H1 (cell line): ENCODE results near the gene KLF2.

Source experiments
- CTCF ChIP-seq, 3 experiments: IDR thresholded peaks; 1 replicate in 2 of 3; 2 replicates in 1 of 3; pipeline versions ENCODE4 v1.5.1 to v1.6.1; 2011; ENCODE audit warnings: low read length in 3 of 3, mild to moderate bottlenecking in 3 of 3, inconsistent platforms in 2 of 3, low read depth in 1 of 3, moderate library complexity in 1 of 3; ENCODE audit not compliant: insufficient read depth in 1 of 3; ENCODE audit errors: control extremely low read depth in 1 of 3
- EP300 ChIP-seq, 2 experiments: IDR thresholded peaks; 1 replicate in 1 of 2; 2 replicates in 1 of 2; pipeline ENCODE4 v1.6.1; 2011 to 2012; ENCODE audit warnings: low read depth in 2 of 2, low read length in 2 of 2, mild to moderate bottlenecking in 2 of 2, borderline replicate concordance in 1 of 2, inconsistent platforms in 1 of 2, moderate library complexity in 1 of 2
- EZH2 ChIP-seq: fragments of 200-600 bp; sonication (generic); IDR thresholded peaks from 2 replicates; pipeline ENCODE4 v1.7.1; 2012; ENCODE audit warnings: low read depth, mild to moderate bottlenecking, moderate library complexity, low read length, inconsistent platforms; ENCODE audit not compliant: severe bottlenecking
- JUN ChIP-seq: IDR thresholded peaks from 2 replicates; pipeline ENCODE4 v1.6.1; 2011; ENCODE audit warnings: low read depth, mild to moderate bottlenecking, improper control_type of control experiment, low read length
- JUND ChIP-seq: IDR thresholded peaks from 2 replicates; pipeline ENCODE4 v1.6.1; 2011; ENCODE audit warnings: mild to moderate bottlenecking, improper control_type of control experiment, low read length
- KDM5A ChIP-seq: fragments of 200-600 bp; IDR thresholded peaks from 2 replicates; pipeline ENCODE4 v1.7.1; 2012; ENCODE audit warnings: mild to moderate bottlenecking, low read length, inconsistent platforms, mixed read lengths
- POLR2AphosphoS5 ChIP-seq: IDR thresholded peaks from 2 replicates; pipeline ENCODE4 v1.6.1; 2011; ENCODE audit warnings: low read depth, low read length
- RFX5 ChIP-seq: IDR thresholded peaks from 2 replicates; pipeline ENCODE4 v1.6.1; 2011; ENCODE audit warnings: low read depth, low read length, improper control_type of control experiment, borderline replicate concordance
- SAP30 ChIP-seq: fragments of 300-600 bp; sonication (generic); IDR thresholded peaks from 2 replicates; pipeline ENCODE4 v1.7.1; 2012; ENCODE audit warnings: low read length, moderate library complexity, mild to moderate bottlenecking, inconsistent platforms; ENCODE audit not compliant: insufficient read depth, insufficient replicate concordance
- SP1 ChIP-seq: IDR thresholded peaks from 2 replicates; pipeline ENCODE4 v1.6.1; 2011; ENCODE audit warnings: low read depth, low read length

GRCh38 chr19:16369306-16369663, 44.7 kb downstream of the KLF2 start:
- TF ChIP-seq CTCF (IDR thresholded peaks at IDR 0.05; ENCODE audit: control extremely low read depth in 1 of 3, insufficient read depth in 1 of 3, low read depth in 1 of 3, low read length in 3 of 3) (no peak), SP1 (no peak), RFX5 (no peak), KDM5A (no peak), POLR2AphosphoS5 (no peak), SAP30 (no peak), EZH2 (no peak), JUN (no peak), EP300 (IDR thresholded peaks at IDR 0.05; ENCODE audit: borderline replicate concordance in 1 of 2, low read depth in 2 of 2, low read length in 2 of 2) (no peak), JUND (no peak)
